Fibroblast of peridontal ligament (primary cell): ENCODE results near the gene BCAR3.
"Not testable (repeated sequence)": the region's sequence is repeated elsewhere in the genome, so short reads cannot be mapped to it uniquely, and the experiment has no call there.

Experiments
- DNase-seq: peaks from one replicate; pipeline ENCODE4 v3.0.0-alpha.2; 2010; ENCODE audit errors: extremely low read depth

BCAR3 gene

DNA sequence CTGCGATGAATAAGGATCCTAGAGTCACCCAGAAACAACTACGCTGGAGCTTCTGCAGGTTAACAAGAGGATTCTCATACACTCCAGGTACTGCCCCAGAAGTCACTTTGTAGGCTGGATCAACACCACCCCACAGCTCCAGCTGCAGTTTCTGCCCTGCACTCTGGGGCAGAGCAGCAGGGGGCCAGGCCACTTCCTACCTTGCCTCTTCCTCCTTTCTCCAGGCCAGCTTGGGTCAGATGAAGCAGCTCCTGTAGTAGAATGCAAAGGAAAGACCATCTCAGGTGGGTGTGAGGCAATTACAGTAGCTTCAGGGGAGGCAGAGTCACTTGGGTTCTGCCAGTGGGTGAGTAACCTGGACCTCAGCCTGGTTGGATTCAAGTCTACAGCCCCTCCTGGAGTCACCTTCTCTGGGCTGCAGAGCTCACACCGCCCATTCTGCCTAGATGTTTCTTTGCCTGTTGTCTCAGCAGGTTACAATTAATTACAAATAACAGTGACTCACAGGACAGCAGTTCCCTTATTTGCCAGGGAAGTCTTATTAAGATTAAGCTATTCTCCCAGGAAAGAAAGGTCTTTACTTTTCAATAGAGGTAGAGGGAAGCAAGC lies 24.4 kb upstream of the BCAR3 start:
- DNase-seq, result no peak

- no peak for DNase-seq
These were observed 22.4 kb upstream of the BCAR3 start for GRCh38 chr1:93704052-93704451.

- DNase-seq, result no peak
These were observed 22.0 kb upstream of the BCAR3 start for GRCh38 chr1:93703643-93704042.

DNA sequence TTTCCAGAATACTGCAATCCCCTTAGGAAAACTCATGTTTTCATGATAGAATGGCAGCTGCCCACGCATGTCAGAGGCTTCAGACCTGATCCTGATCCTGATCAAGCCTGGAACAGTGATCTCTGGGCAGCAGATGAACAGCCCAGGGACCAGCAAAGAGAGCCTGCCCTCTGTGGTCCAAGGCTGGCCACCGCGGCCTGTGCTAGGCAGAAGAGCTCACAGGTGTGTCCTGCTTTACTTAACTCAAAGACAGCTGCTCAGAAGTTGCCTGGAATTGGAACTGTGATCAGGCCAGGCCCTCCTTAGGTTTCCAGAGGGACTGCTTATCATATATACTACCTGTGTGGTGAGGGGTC lies 21.2 kb upstream of the BCAR3 start:
- no peak for DNase-seq

- no peak for DNase-seq
These were observed 20.6 kb upstream of the BCAR3 start for GRCh38 chr1:93702111-93702827.

GRCh38 chr1:93701629-93702028 lies 20.0 kb upstream of the BCAR3 start:
- DNase-seq, result peak; percentile 84

GRCh38 chr1:93700532-93701469 lies 19.2 kb upstream of the BCAR3 start:
- DNase-seq, result no peak

GRCh38 chr1:93699503-93700168 lies 18.0 kb upstream of the BCAR3 start:
- no peak for DNase-seq

DNA sequence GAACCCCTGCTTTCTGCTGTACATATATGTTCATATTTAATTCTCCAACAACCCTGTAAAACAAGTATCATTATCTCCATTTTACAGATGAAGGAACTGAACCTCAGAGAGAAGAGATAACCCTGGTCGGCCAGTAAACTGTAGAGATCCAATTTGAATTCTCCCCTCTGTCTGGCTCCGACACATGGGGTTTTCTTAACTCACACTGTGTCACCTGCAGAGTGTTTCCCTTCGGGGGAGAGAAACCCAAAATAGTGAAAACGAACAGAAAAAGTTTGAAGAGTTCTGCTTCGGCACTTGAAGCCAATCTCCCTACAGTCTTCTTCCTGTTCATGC lies 17.4 kb upstream of the BCAR3 start:
- DNase-seq, result no peak

DNA sequence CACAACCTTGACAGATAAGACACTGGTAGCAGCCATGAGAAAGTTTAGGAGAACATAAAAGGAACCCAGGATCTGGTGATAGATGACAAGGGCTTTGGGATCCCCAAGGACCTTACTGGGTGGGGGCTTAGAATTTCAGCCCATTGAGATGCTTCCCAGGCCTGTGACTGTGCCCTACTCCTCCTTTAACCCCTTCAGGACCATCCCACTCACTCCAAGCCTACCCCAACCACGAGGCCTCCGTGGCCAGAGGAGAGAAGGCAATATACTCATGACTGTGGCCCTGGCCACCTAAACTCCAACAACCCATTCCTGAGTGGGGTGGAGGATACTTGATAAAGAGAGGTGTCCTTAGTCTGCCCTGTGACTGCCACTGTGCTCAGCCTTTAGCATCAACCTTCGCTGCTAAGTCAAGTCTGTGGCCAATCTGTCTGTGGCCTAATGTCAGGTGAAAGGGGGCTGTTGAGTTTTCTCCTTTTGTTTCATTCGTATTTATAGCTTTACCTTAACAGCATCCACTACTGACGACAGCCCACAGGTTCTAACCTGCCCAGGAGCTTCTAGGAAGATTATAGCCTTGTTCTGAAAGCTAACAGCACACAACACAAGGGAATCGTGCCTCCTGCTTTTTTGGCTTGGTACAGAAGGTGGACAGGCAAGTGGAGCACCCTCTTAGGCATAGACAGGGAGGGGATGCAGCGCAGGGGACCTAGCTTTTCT lies 16.9 kb upstream of the BCAR3 start:
- DNase-seq, result no peak

DNA sequence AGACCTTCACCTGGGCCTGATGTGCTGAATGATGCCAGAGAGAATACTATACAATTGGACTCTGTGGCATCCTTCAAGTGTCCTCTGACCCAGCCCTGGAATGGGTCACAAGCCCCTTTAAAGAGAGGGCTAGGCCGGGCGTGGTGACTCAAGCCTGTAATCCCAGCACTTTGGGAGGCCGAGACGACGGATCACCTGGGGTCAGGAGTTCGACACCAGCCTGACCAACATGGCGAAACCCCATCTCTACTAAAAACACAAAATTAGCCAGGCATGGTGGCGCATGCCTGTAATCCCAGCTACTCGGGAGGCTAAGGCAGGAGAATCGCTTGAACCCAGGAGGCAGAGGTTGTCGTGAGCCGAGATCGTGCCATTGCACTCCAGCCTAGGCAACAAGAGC lies 15.9 kb upstream of the BCAR3 start:
- DNase-seq, result not testable (repeated sequence)

DNA sequence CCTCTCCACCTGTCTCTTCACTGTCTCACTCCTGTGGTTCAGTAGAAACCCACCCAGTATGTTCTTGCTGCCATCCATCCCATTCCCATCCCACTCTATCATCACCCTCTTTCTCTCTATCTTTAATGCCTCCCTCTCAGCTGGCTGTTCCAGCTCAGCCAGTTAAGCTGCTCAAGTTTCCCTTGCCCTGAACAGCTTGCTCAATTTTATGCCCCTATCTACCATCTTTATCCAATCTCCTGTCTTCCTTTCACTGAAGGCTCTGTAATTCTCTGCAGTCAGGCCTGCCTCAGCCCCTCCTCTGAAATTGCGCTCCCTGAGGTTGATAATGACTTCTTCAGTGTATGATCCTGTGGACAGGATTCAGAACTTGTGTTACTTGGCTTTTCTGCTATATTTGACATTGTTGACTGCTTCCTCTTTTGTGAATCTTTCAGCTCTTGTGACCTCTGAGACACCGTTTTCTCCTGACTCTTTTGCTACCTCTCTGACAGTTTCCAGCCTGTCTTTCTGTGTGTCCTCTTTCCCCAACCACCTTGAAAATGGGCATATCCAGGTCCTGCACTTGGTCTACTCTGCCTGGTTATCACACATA lies 13.9 kb upstream of the BCAR3 start:
- DNase-seq, result no peak

DNA sequence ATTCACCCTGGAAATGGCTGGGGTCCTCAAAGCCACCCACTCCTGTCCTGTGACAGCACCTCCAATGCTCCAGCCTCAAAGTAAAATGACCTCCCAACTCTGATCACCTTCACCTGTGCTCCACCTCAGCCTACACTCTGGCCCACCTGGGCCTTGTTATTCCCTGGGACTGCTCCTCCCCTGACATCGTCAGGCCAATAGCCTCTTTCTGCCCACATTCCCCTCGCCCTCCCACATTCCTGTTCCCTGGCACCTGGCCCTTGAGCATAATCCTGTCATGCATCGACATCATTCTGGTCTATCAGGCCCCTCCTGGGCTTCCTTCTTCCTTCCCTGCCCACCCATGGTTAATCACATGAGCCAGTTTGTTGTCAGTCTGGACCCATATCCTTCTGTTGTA lies 13.2 kb upstream of the BCAR3 start:
- DNase-seq, result no peak

DNA sequence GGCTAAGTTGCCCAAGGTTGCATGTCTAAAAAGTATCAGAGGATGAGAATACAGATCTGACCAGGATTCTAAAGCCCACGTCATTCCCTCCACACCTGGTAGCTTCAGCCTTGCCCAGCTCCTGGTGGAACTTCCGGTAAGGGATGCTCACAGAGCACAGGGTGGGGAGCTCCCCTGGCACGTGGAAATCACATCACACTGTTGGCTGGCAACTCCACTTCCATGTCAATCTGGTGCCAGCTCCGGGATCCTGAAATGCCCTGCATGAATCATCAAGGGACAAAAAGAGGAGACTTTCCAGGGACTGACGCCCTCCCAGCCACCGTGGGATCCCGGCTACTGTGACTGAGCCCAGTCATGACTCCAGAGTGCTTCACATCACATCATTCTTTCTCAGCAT lies 12.4 kb upstream of the BCAR3 start:
- DNase-seq, result no peak

GRCh38 chr1:93692983-93693591 lies 11.4 kb upstream of the BCAR3 start:
- DNase-seq, result peak; percentile 76

DNA sequence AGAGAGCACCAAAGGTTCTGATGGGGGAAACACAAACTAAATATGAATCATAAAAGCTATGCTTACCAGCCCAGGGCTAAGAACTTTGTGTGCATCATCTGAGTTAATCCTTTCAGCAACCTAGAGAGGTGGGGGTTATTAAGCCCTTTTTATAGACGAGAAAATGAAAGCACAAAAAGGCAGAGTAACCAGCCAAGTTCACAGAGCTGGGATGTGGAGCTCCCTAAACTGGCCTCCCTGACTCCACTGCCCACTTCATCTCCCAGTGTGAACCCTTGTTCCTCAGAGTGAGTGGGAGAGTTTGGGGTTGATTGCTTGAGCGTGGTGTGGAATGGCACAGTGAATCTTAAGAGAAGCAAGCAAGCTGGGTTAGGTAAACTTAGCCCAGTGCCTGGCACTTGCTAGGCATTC lies 10.8 kb upstream of the BCAR3 start:
- DNase-seq, result no peak

GRCh38 chr1:93692026-93692425 lies 10.4 kb upstream of the BCAR3 start:
- no peak for DNase-seq

GRCh38 chr1:93690921-93691789 lies 9.5 kb upstream of the BCAR3 start:
- DNase-seq, result no peak

GRCh38 chr1:93690341-93690740 lies 8.7 kb upstream of the BCAR3 start:
- DNase-seq, result no peak
